22Rv1 (cell line): ENCODE data around the gene FBN1.

Experiments used
- CTCF ChIP-seq: fragments of 450-650 bp; IDR thresholded peaks from 2 replicates; pipeline ENCODE4 v1.5.1; 2017; ENCODE audit warnings: mild to moderate bottlenecking
- ZFX ChIP-seq: fragments of 450-650 bp; IDR thresholded peaks from 2 replicates; pipeline ENCODE4 v1.6.1; 2017; ENCODE audit warnings: antibody characterized with exemption, borderline replicate concordance

- TF ChIP-seq CTCF (no peak), ZFX (no peak)
Observed at GRCh38 chr15:48584812-48585563, 60.5 kb downstream of the FBN1 start.
